GM23248 (cell line): ENCODE results near the gene P2RY13. TPM values are rescaled to one million over a fixed set of nuclear protein-coding genes. Genes with fewer than 3 reads are reported as not detected.
A peak's percentile ranks its signal among the peaks of the same experiment; 100 is the strongest.

Source experiments
- DNase-seq: peaks from one replicate; pipeline ENCODE4 v3.0.0-alpha.2; 2015
- H2AFZ ChIP-seq: fragments of 200-600 bp; sonication (generic); 2 replicates; pipeline ENCODE4 v1.6.1; 2016; ENCODE audit warnings: antibody characterized with exemption
- H3F3A ChIP-seq: fragments of 200-600 bp; sonication (generic); 2 replicates; pipeline ENCODE4 v1.6.1; 2016; ENCODE audit warnings: mild to moderate bottlenecking, antibody characterized with exemption, mixed run types; ENCODE audit not compliant: insufficient read depth
- H3K27ac ChIP-seq: fragments of 200-600 bp; sonication (generic); 2 replicates; pipeline ENCODE4 v1.5.1; 2016; ENCODE audit warnings: mild to moderate bottlenecking
- H3K27me3 ChIP-seq: fragments of 200-600 bp; sonication (generic); replicated peaks from 2 replicates; pipeline ENCODE4 v1.6.1; 2016; ENCODE audit warnings: mild to moderate bottlenecking; ENCODE audit not compliant: insufficient read depth
- H3K36me3 ChIP-seq: fragments of 200-600 bp; sonication (generic); 2 replicates; pipeline ENCODE4 v1.6.1; 2016; ENCODE audit warnings: low read depth, mild to moderate bottlenecking
- H3K4me1 ChIP-seq: fragments of 200-600 bp; sonication (generic); 2 replicates; pipeline ENCODE4 v1.6.1; 2016; ENCODE audit warnings: mild to moderate bottlenecking; ENCODE audit not compliant: insufficient read depth
- H3K4me2 ChIP-seq: fragments of 200-600 bp; sonication (generic); one replicate; pipeline ENCODE4 v1.6.1; 2016; ENCODE audit warnings: mild to moderate bottlenecking; ENCODE audit not compliant: unreplicated experiment
- H3K4me3 ChIP-seq: fragments of 200-600 bp; sonication (generic); 2 replicates; pipeline ENCODE4 v1.5.1; 2016; ENCODE audit warnings: mild to moderate bottlenecking
- H3K79me2 ChIP-seq: fragments of 200-600 bp; sonication (generic); 2 replicates; pipeline ENCODE4 v1.6.1; 2016; ENCODE audit warnings: mild to moderate bottlenecking; ENCODE audit not compliant: insufficient read depth
- H3K9ac ChIP-seq: fragments of 200-600 bp; sonication (generic); 2 replicates; pipeline ENCODE4 v1.6.1; 2016; ENCODE audit warnings: mild to moderate bottlenecking
- H3K9me2 ChIP-seq: fragments of 200-600 bp; sonication (generic); 2 replicates; pipeline ENCODE4 v1.6.1; 2016; ENCODE audit warnings: mixed run types, mild to moderate bottlenecking, moderate library complexity; ENCODE audit not compliant: insufficient read depth
- H3K9me3 ChIP-seq: fragments of 200-600 bp; sonication (generic); one replicate; pipeline ENCODE4 v1.6.1; 2017; ENCODE audit warnings: low read depth
- H4K20me1 ChIP-seq: fragments of 200-600 bp; sonication (generic); 2 replicates; pipeline ENCODE4 v1.6.0; 2016; ENCODE audit not compliant: insufficient read depth
- EZH2 ChIP-seq: fragments of 200-600 bp; sonication (generic); IDR thresholded peaks from 2 replicates; pipeline ENCODE4 v1.6.1; 2018; ENCODE audit warnings: antibody characterized with exemption, mild to moderate bottlenecking; ENCODE audit not compliant: insufficient read depth, poor library complexity, severe bottlenecking
- EZH2phosphoT487 ChIP-seq: fragments of 200-600 bp; sonication (generic); IDR thresholded peaks from 2 replicates; pipeline ENCODE4 v1.6.1; 2018; ENCODE audit warnings: antibody characterized with exemption, moderate library complexity, mild to moderate bottlenecking, low read depth; ENCODE audit not compliant: insufficient read depth
- WGBS, 2 experiments: methylation state at CpG; one replicate each; pipeline ENCODE4 v1.1.6; 2015 to 2017; ENCODE audit warnings: low lambda C conversion rate in 2 of 2, low coverage in 1 of 2; ENCODE audit errors: missing lambda C conversion rate in 2 of 2; 5-methylcytosine and 5-hydroxymethylcytosine counted together
- in situ Hi-C: fragments of 300-500 bp; cut with MboI; formaldehyde crosslinking; loops from 2 replicates; pipeline ENCODE4 v1.15.0; 2020
- polyA plus RNA-seq: library from polyadenylated mRNA; unstranded; fragments of >200 nt; fragmentation: Nextera tagmentation; extraction: Ambion mirVana; gene quantifications from 2 replicates; pipeline ENCODE4 v1.2.1, GENCODE V29; 2016
- total RNA-seq: library from RNA; depleted of rRNA; stranded (reverse); fragments of >200 nt; shearing (Covaris generic); gene quantifications from 2 replicates; pipeline ENCODE4 v1.2.3, GENCODE V29; 2014

P2RY13 gene
- total and polyA plus RNA-seq, 2 experiments from 2014 or later, result not detected

GRCh38 chr3:151312972-151313371, 16.4 kb downstream of the P2RY13 start:
- in situ Hi-C loops, result no loop called here
- H3K4me3 ChIP-seq, result no peak overlapping the region
- DNase-seq, result no peak
- no peak overlapping the region for H3K27ac ChIP-seq
- no peak overlapping the region for H3K9ac ChIP-seq
- H3K79me2 ChIP-seq, result no peaks in the 10 kb centered on the region
- no peaks in the 10 kb centered on the region for H4K20me1 ChIP-seq
- H3K9me2 ChIP-seq, result no peaks in the 10 kb centered on the region
- H2AFZ ChIP-seq, result no peak overlapping the region
- no peaks in the 10 kb centered on the region for H3K9me3 ChIP-seq
- TF ChIP-seq EZH2, result no peak
- TF ChIP-seq EZH2phosphoT487, result no peak
- 79 to 80% methylated on average over 3 of the region's 3 CpGs for WGBS, 2 experiments
- peaks cover 24% of the 10 kb centered on the region for H3K4me1 ChIP-seq
- no peaks in the 10 kb centered on the region for H3K36me3 ChIP-seq
- H3K4me2 ChIP-seq, result no peak overlapping the region
- H3F3A ChIP-seq, result peaks cover 26% of the 10 kb centered on the region
- no peaks in the 10 kb centered on the region for H3K27me3 ChIP-seq

- TF ChIP-seq EZH2 (no peak), EZH2phosphoT487 (no peak)
- Histone ChIP-seq H3K4me1 (peaks cover 39% of the 10 kb centered on the region), H3F3A (peaks cover 26% of the 10 kb centered on the region), H3K4me3 (no peak overlapping the region), H2AFZ (no peak overlapping the region), H3K9me3 (no peaks in the 10 kb centered on the region), H3K27ac (no peak overlapping the region), H3K4me2 (no peak overlapping the region), H3K27me3 (no peaks in the 10 kb centered on the region), H3K36me3 (no peaks in the 10 kb centered on the region), H3K9me2 (no peaks in the 10 kb centered on the region), H3K79me2 (no peaks in the 10 kb centered on the region), H4K20me1 (no peaks in the 10 kb centered on the region), H3K9ac (no peak overlapping the region)
- DNase-seq, result no peak
- in situ Hi-C loops, result no loop called here
- 100% methylated on average over 2 of the region's 2 CpGs for WGBS, 2 experiments
Observed at GRCh38 chr3:151309566-151309965, 19.8 kb downstream of the P2RY13 start.

GRCh38 chr3:151307583-151308488, 21.5 kb downstream of the P2RY13 start:
- Histone ChIP-seq H3K27ac (no peak overlapping the region), H3K27me3 (no peaks in the 10 kb centered on the region), H3K36me3 (no peaks in the 10 kb centered on the region), H3K9me3 (no peaks in the 10 kb centered on the region), H3K4me2 (peak overlapping the region; percentile 44), H3K9ac (no peak overlapping the region), H3K79me2 (no peaks in the 10 kb centered on the region), H2AFZ (no peak overlapping the region), H3F3A (peaks cover 26% of the 10 kb centered on the region), H4K20me1 (no peaks in the 10 kb centered on the region), H3K4me3 (no peak overlapping the region), H3K4me1 (peaks cover 50% of the 10 kb centered on the region), H3K9me2 (no peaks in the 10 kb centered on the region)
- WGBS, 2 experiments, result 95 to 100% methylated on average over 1 of the region's 1 CpG
- DNase-seq, result peak; percentile 72
- no peak for TF ChIP-seq EZH2phosphoT487
- TF ChIP-seq EZH2, result no peak
- in situ Hi-C loops, result no loop called here

- H2AFZ ChIP-seq, result no peak overlapping the region
- peak; percentile 45 for DNase-seq
- H3K79me2 ChIP-seq, result no peaks in the 10 kb centered on the region
- H3K9me3 ChIP-seq, result no peaks in the 10 kb centered on the region
- no peak overlapping the region for H3K4me2 ChIP-seq
- no peaks in the 10 kb centered on the region for H4K20me1 ChIP-seq
- no peak overlapping the region for H3K27ac ChIP-seq
- in situ Hi-C loops, result no loop called here
- no peak overlapping the region for H3K9ac ChIP-seq
- peaks cover 52% of the 10 kb centered on the region for H3K4me1 ChIP-seq
- H3K4me3 ChIP-seq, result no peak overlapping the region
- no peaks in the 10 kb centered on the region for H3K36me3 ChIP-seq
- H3K27me3 ChIP-seq, result no peaks in the 10 kb centered on the region
- TF ChIP-seq EZH2 (no peak), EZH2phosphoT487 (no peak)
- H3F3A ChIP-seq, result peaks cover 26% of the 10 kb centered on the region
- H3K9me2 ChIP-seq, result no peaks in the 10 kb centered on the region
Observed at GRCh38 chr3:151307131-151307530, 22.2 kb downstream of the P2RY13 start.
